HL-60 (cell line): Measurements from ENCODE around the gene IRF5.

Source experiments
- DNase-seq, 2 experiments: peaks; one replicate each; pipeline ENCODE4 v3.0.0-alpha.2; 2010 to 2020; ENCODE audit warnings: low read depth in 1 of 2, low spot score in 1 of 2
- H3K27ac ChIP-seq: fragments of 250-450 bp; sonication (Bioruptor Pico); replicated peaks from 2 replicates; pipeline ENCODE4 v1.5.1; 2020; ENCODE audit warnings: mild to moderate bottlenecking, moderate library complexity
- H3K27me3 ChIP-seq: fragments of 250-450 bp; sonication (Bioruptor Pico); 2 replicates; pipeline ENCODE4 v1.5.1; 2021; ENCODE audit warnings: mild to moderate bottlenecking, moderate library complexity; ENCODE audit not compliant: insufficient read depth, poor library complexity, severe bottlenecking
- H3K4me3 ChIP-seq: replicated peaks from 2 replicates; pipeline ENCODE4 v1.5.1; 2011; ENCODE audit warnings: mild to moderate bottlenecking, control low read depth, low read length; ENCODE audit not compliant: insufficient read depth
- CTCF ChIP-seq: IDR thresholded peaks from one replicate; pipeline ENCODE4 v1.5.1; 2011; ENCODE audit warnings: low read length, control low read depth, inconsistent platforms; ENCODE audit not compliant: insufficient read depth
- GABPA ChIP-seq: IDR thresholded peaks from 2 replicates; pipeline ENCODE4 v1.6.1; 2012; ENCODE audit warnings: low read depth
- POLR2AphosphoS5 ChIP-seq: IDR thresholded peaks from 2 replicates; pipeline ENCODE4 v1.6.1; 2012; ENCODE audit warnings: low read depth
- REST ChIP-seq: IDR thresholded peaks from 2 replicates; pipeline ENCODE4 v1.6.1; 2012; ENCODE audit warnings: low read depth; ENCODE audit not compliant: insufficient replicate concordance
- SPI1 ChIP-seq: IDR thresholded peaks from 2 replicates; pipeline ENCODE4 v1.6.1; 2012; ENCODE audit warnings: low read depth, mild to moderate bottlenecking, borderline replicate concordance

Gene IRF5

GRCh38 chr7:128909625-128910568, 27.8 kb upstream of the IRF5 start:
- TF ChIP-seq REST = no peak
- no peak for TF ChIP-seq SPI1
- no peak for TF ChIP-seq POLR2AphosphoS5
- no peak for TF ChIP-seq GABPA
- no peak for TF ChIP-seq CTCF
- Histone ChIP-seq H3K4me3 (no peak overlapping the region), H3K27ac (no peak overlapping the region), H3K27me3 (peaks cover 14% of the 10 kb centered on the region)
- no peak for DNase-seq

- Histone ChIP-seq H3K27ac (no peak within 1 kb of the TSS), H3K4me3 (no peak within 1 kb of the TSS), H3K27me3 (peaks cover 17% of the 10 kb centered on the region)
- no peak for DNase-seq
- TF ChIP-seq GABPA (no peak), POLR2AphosphoS5 (no peak), SPI1 (no peak), CTCF (no peak), REST (no peak)
Observed at GRCh38 chr7:128910569-128910945, 27.2 kb upstream of the IRF5 start, which contains the start of gene KCP. KCP (minus strand) TSS chr7:128910709; CDS start chr7:128910676, 33 bp downstream.

GRCh38 chr7:128911423-128912031, 26.2 kb upstream of the IRF5 start:
- H3K27ac ChIP-seq = no peak overlapping the region
- peaks cover 17% of the 10 kb centered on the region for H3K27me3 ChIP-seq
- no peak for DNase-seq
- TF ChIP-seq REST (no peak), SPI1 (no peak), POLR2AphosphoS5 (no peak), CTCF (no peak), GABPA (no peak)
- no peak overlapping the region for H3K4me3 ChIP-seq
